H9 (cell line): ENCODE data around the gene INPP5A. TPM values are rescaled to one million over a fixed set of nuclear protein-coding genes. Genes with fewer than 3 reads are reported as not detected.

Experiments used
- DNase-seq: peaks from one replicate; pipeline ENCODE4 v3.0.0-alpha.2; 2017
- H2AFZ ChIP-seq: one replicate; pipeline ENCODE4 v1.6.1; 2013; ENCODE audit warnings: mild to moderate bottlenecking, low read length, control low read depth, moderate library complexity
- H2AK5ac ChIP-seq: 2 replicates; pipeline ENCODE4 v1.6.1; 2013; ENCODE audit warnings: low read length, control low read depth, mixed read lengths; ENCODE audit not compliant: insufficient read length
- H2BK120ac ChIP-seq: one replicate; pipeline ENCODE4 v1.6.1; 2013; ENCODE audit warnings: low read depth, mild to moderate bottlenecking, low read length, control low read depth, inconsistent platforms; ENCODE audit not compliant: poor library complexity, severe bottlenecking
- H2BK12ac ChIP-seq: 2 replicates; pipeline ENCODE4 v1.6.1; 2013; ENCODE audit warnings: low read length, control low read depth, mixed read lengths, low read depth; ENCODE audit not compliant: insufficient read length
- H2BK15ac ChIP-seq: 2 replicates; pipeline ENCODE4 v1.6.1; 2013; ENCODE audit warnings: low read depth, low read length, control low read depth
- H2BK20ac ChIP-seq: one replicate; pipeline ENCODE4 v1.6.1; 2013; ENCODE audit warnings: low read depth, mild to moderate bottlenecking, low read length, control low read depth, inconsistent platforms; ENCODE audit not compliant: poor library complexity, severe bottlenecking
- H2BK5ac ChIP-seq: 2 replicates; pipeline ENCODE4 v1.6.1; 2013; ENCODE audit warnings: low read length, control low read depth, mixed read lengths; ENCODE audit not compliant: insufficient read length
- H3K14ac ChIP-seq: 2 replicates; pipeline ENCODE4 v1.6.1; 2013; ENCODE audit warnings: low read length, control low read depth; ENCODE audit not compliant: insufficient read depth
- H3K18ac ChIP-seq: 2 replicates; pipeline ENCODE4 v1.6.1; 2013; ENCODE audit warnings: low read depth, mild to moderate bottlenecking, mixed read lengths, low read length, control low read depth; ENCODE audit not compliant: insufficient read length
- H3K23ac ChIP-seq: 2 replicates; pipeline ENCODE4 v1.6.1; 2013; ENCODE audit warnings: low read length, control low read depth, mixed read lengths, low read depth; ENCODE audit not compliant: insufficient read length
- H3K23me2 ChIP-seq: 2 replicates; pipeline ENCODE4 v1.6.1; 2013; ENCODE audit warnings: low read depth, mild to moderate bottlenecking, mixed read lengths, low read length, control low read depth; ENCODE audit not compliant: insufficient read length, poor library complexity, severe bottlenecking
- H3K27ac ChIP-seq: 2 replicates; pipeline ENCODE4 v1.5.1; 2013; ENCODE audit warnings: low read length, control low read depth, mixed read lengths, low read depth; ENCODE audit not compliant: insufficient read length
- H3K27me3 ChIP-seq: 2 replicates; pipeline ENCODE4 v1.6.1; 2013; ENCODE audit warnings: low read length, control low read depth, inconsistent platforms; ENCODE audit not compliant: insufficient read depth
- H3K4ac ChIP-seq: 2 replicates; pipeline ENCODE4 v1.6.1; 2013; ENCODE audit warnings: low read depth, mild to moderate bottlenecking, control low read depth, inconsistent platforms, low read length, moderate library complexity
- H3K4me1 ChIP-seq: 2 replicates; pipeline ENCODE4 v1.6.1; 2013; ENCODE audit warnings: low read length, control low read depth, inconsistent platforms; ENCODE audit not compliant: insufficient read depth
- H3K4me2 ChIP-seq: 2 replicates; pipeline ENCODE4 v1.6.1; 2013; ENCODE audit warnings: low read length, control low read depth, mixed read lengths; ENCODE audit not compliant: insufficient read length, insufficient read depth
- H3K56ac ChIP-seq: 2 replicates; pipeline ENCODE4 v1.6.1; 2013; ENCODE audit warnings: low read depth, mild to moderate bottlenecking, mixed read lengths, low read length, control low read depth; ENCODE audit not compliant: insufficient read length
- H3K79me1 ChIP-seq: 2 replicates; pipeline ENCODE4 v1.6.1; 2013; ENCODE audit warnings: low read depth, mild to moderate bottlenecking, moderate library complexity, low read length, control low read depth, inconsistent platforms; ENCODE audit not compliant: insufficient read depth, poor library complexity, severe bottlenecking
- H3K79me2 ChIP-seq: 2 replicates; pipeline ENCODE4 v1.6.1; 2013; ENCODE audit warnings: low read length, control low read depth, inconsistent platforms; ENCODE audit not compliant: insufficient read depth
- H3K9ac ChIP-seq: 2 replicates; pipeline ENCODE4 v1.6.1; 2013; ENCODE audit warnings: low read length, control low read depth, mixed read lengths; ENCODE audit not compliant: insufficient read length; ENCODE audit errors: extremely low read depth
- H3K9me3 ChIP-seq: one replicate; pipeline ENCODE4 v1.6.1; 2013; ENCODE audit warnings: low read depth, low read length, inconsistent platforms; ENCODE audit not compliant: control insufficient read depth
- H3T11ph ChIP-seq: one replicate; pipeline ENCODE4 v1.6.1; 2013; ENCODE audit warnings: mild to moderate bottlenecking, low read length, control low read depth, inconsistent platforms
- H4K20me1 ChIP-seq: one replicate; pipeline ENCODE4 v1.6.1; 2013; ENCODE audit not compliant: control insufficient read depth, insufficient read length, insufficient read depth
- H4K5ac ChIP-seq: 2 replicates; pipeline ENCODE4 v1.6.1; 2013; ENCODE audit warnings: low read depth, mild to moderate bottlenecking, mixed read lengths, low read length, control low read depth; ENCODE audit not compliant: insufficient read length
- H4K8ac ChIP-seq: replicated peaks from 2 replicates; pipeline ENCODE4 v1.6.1; 2013; ENCODE audit warnings: low read length, control low read depth, mixed read lengths, low read depth; ENCODE audit not compliant: insufficient read length
- H4K91ac ChIP-seq: 2 replicates; pipeline ENCODE4 v1.6.1; 2013; ENCODE audit warnings: low read depth, mild to moderate bottlenecking, moderate library complexity, mixed read lengths, low read length, control low read depth; ENCODE audit not compliant: insufficient read length
- H3K27ac Mint-ChIP-seq, 3 experiments: 2 replicates in 2 of 3; 3 replicates in 1 of 3; pipeline ENCODE4 v1.8.0; 2020 to 2021; ENCODE audit warnings: mixed read lengths in 3 of 3, mild to moderate bottlenecking in 1 of 3, moderate library complexity in 1 of 3
- H3K27me3 Mint-ChIP-seq: 2 replicates; pipeline ENCODE4 v1.8.0; 2021; ENCODE audit warnings: low read depth, mild to moderate bottlenecking, moderate library complexity, mixed read lengths
- H3K36me3 Mint-ChIP-seq, 3 experiments: 2 replicates in 2 of 3; 3 replicates in 1 of 3; pipeline ENCODE4 v1.8.0; 2020 to 2021; ENCODE audit warnings: low read depth in 3 of 3, mixed read lengths in 3 of 3; ENCODE audit not compliant: insufficient read depth in 1 of 3
- H3K4me1 Mint-ChIP-seq, 2 experiments: 2 replicates each; pipeline ENCODE4 v1.8.0; 2020; ENCODE audit warnings: mixed read lengths in 2 of 2
- H3K4me3 Mint-ChIP-seq, 2 experiments: 2 replicates in 1 of 2; 3 replicates in 1 of 2; pipeline ENCODE4 v1.8.0; 2020 to 2021; ENCODE audit warnings: mild to moderate bottlenecking in 2 of 2, mixed read lengths in 2 of 2, moderate library complexity in 1 of 2
- H3K9me3 Mint-ChIP-seq, 2 experiments: 2 replicates in 1 of 2; 3 replicates in 1 of 2; pipeline ENCODE4 v1.8.0; 2020; ENCODE audit warnings: mild to moderate bottlenecking in 2 of 2, mixed read lengths in 2 of 2, moderate library complexity in 1 of 2
- WGBS: extraction: QIAGEN DNeasy Blood & Tissue Kit; methylation state at CpG from one replicate; pipeline ENCODE4 v1.1.7; 2013; ENCODE audit warnings: missing lambda C conversion rate, low lambda C conversion rate, mixed read lengths; ENCODE audit not compliant: insufficient read length; ENCODE audit errors: extremely low coverage; 5-methylcytosine and 5-hydroxymethylcytosine counted together
- total RNA-seq: library from RNA; stranded (reverse); gene quantifications from 2 replicates; pipeline ENCODE4 v1.2.1, GENCODE V29; 2021
- TF ChIP-seq, protein P1 (sequence below): fragments of 200-600 bp; sonication (generic); conservative IDR thresholded peaks from 3 replicates; pipeline ENCODE4 v1.8.0; 2021; ENCODE audit warnings: antibody characterized with exemption, mild to moderate bottlenecking

The INPP5A gene
- total RNA-seq, 1 experiment from 2014 or later: 17.7 TPM

GRCh38 chr10:132706701-132707100, 169.1 kb downstream of the INPP5A start:
- peak; percentile 17 for DNase-seq
- Histone ChIP-seq H4K91ac (no peak overlapping the region), H4K20me1 (no peaks in the 10 kb centered on the region), H3T11ph (no peak overlapping the region), H3K23me2 (no peaks in the 10 kb centered on the region), H4K8ac (no peak overlapping the region), H3K4me1 (no peaks in the 10 kb centered on the region), H3K18ac (no peak overlapping the region), H3K14ac (no peak overlapping the region), H3K27ac (no peak overlapping the region), H2BK12ac (no peak overlapping the region), H3K23ac (no peak overlapping the region), H3K4me2 (no peak overlapping the region), H2BK15ac (no peak overlapping the region), H3K79me2 (no peaks in the 10 kb centered on the region), H2BK5ac (no peak overlapping the region), H3K27me3 (no peaks in the 10 kb centered on the region), H2BK20ac (no peak overlapping the region), H3K56ac (no peak overlapping the region), H2BK120ac (no peak overlapping the region), H4K5ac (no peak overlapping the region), H3K9me3 (no peaks in the 10 kb centered on the region), H3K79me1 (no peaks in the 10 kb centered on the region), H3K9ac (no peak overlapping the region), H2AFZ (no peak overlapping the region), H3K4ac (no peak overlapping the region), H2AK5ac (no peak overlapping the region)
- WGBS: no CpG with 5 or more reads among the region's 11 CpGs
- Mint-ChIP-seq H3K36me3 (peaks cover 19 to 40% (median 22%) of the 10 kb centered on the region in 3 experiments), H3K9me3 (peaks cover 22 to 25% of the 10 kb centered on the region in 2 experiments), H3K27ac (no peak overlapping the region), H3K4me3 (no peak overlapping the region), H3K4me1 (peaks cover 3% of the 10 kb centered on the region in 2 experiments; a peak in 3 of 4 replicates), H3K27me3 (no peaks in the 10 kb centered on the region; the same call in 1 of the 2 replicates)
- TF ChIP-seq, protein P1, sequence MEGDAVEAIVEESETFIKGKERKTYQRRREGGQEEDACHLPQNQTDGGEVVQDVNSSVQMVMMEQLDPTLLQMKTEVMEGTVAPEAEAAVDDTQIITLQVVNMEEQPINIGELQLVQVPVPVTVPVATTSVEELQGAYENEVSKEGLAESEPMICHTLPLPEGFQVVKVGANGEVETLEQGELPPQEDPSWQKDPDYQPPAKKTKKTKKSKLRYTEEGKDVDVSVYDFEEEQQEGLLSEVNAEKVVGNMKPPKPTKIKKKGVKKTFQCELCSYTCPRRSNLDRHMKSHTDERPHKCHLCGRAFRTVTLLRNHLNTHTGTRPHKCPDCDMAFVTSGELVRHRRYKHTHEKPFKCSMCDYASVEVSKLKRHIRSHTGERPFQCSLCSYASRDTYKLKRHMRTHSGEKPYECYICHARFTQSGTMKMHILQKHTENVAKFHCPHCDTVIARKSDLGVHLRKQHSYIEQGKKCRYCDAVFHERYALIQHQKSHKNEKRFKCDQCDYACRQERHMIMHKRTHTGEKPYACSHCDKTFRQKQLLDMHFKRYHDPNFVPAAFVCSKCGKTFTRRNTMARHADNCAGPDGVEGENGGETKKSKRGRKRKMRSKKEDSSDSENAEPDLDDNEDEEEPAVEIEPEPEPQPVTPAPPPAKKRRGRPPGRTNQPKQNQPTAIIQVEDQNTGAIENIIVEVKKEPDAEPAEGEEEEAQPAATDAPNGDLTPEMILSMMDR: no peak
